ENCODE results near the gene PTPN3. TPM values are rescaled to one million over a fixed set of nuclear protein-coding genes. Genes with fewer than 3 reads are reported as not detected.

PTPN3 gene
- total and polyA plus RNA-seq, 2 donors (not counting 1 experiment from before 2014, with no cell fraction given) = not detected

GRCh38 chr9:109411798-109412352 lies 86.2 kb downstream of the PTPN3 start:
- ChIA-PET CTCF (interaction anchor here (0.6 to 3.9 kb wide), 9 partner anchors 8 to 165 kb away, joined by 3 to 24 read pairs (median 5); no protein-coding TSS in a partner anchor), POLR2A (no interaction called here)
- Histone ChIP-seq H3K79me2 (ENCODE audit: control insufficient read depth, insufficient read depth, low read length) (no peaks in the 10 kb centered on the region), H4K20me1 (ENCODE audit: control insufficient read depth, insufficient read depth, low read length, poor library complexity, severe bottlenecking) (no peaks in the 10 kb centered on the region), H3K4me2 (replicated peaks; ENCODE audit: low read depth, low read length, poor library complexity, severe bottlenecking) (peak overlapping the region; percentile 22), H3K9ac (ENCODE audit: low read length) (no peak overlapping the region), H3K4me3 (ENCODE audit: control extremely low read depth in 1 of 5, extremely low read depth in 1 of 5, insufficient read depth in 1 of 5, low read depth in 2 of 5, low read length in 4 of 5) (no peak overlapping the region), H3K36me3 (replicated peaks in 1 of 2; ENCODE audit: control extremely low read depth in 1 of 2, control insufficient read depth in 1 of 2, extremely low read depth in 1 of 2, insufficient read depth in 2 of 2, low read length in 1 of 2) (no peaks in the 10 kb centered on the region), H2AFZ (ENCODE audit: insufficient read depth, low read depth, low read length, poor library complexity, severe bottlenecking) (peak overlapping the region; percentile 5), H3K9me3 (ENCODE audit: control extremely low read depth in 1 of 3, control insufficient read depth in 2 of 3, insufficient read depth in 1 of 3, low read length in 2 of 3) (no peaks in the 10 kb centered on the region), H3K27ac (ENCODE audit: low read length in 2 of 2) (no peak overlapping the region), H3K27me3 (replicated peaks in 1 of 4; ENCODE audit: control extremely low read depth in 1 of 4, control insufficient read depth in 3 of 4, insufficient read depth in 4 of 4, low read length in 3 of 4) (no peaks in the 10 kb centered on the region), H3K4me1 (ENCODE audit: control insufficient read depth in 2 of 2, insufficient read depth in 2 of 2, low read length in 2 of 2) (peaks cover 9 to 30% of the 10 kb centered on the region in 2 donors)
- H3K9me3 Mint-ChIP-seq (ENCODE audit: insufficient read depth) = no peaks in the 10 kb centered on the region
- WGBS (ENCODE audit: insufficient coverage) = 66% methylated on average over 2 of the region's 5 CpGs
- ATAC-seq (ENCODE audit: low read depth) (peak; percentile 46), DNase-seq (peak; percentile 70)
- H3K27ac Mint-ChIP-seq = peak overlapping the region; percentile 70
- peaks cover 15% of the 10 kb centered on the region for H3K27me3 Mint-ChIP-seq
- H3K4me3 Mint-ChIP-seq = peak overlapping the region; percentile 68
- intact Hi-C loops (cut with micrococcal nuclease) = loop anchor here (1.0 to 10.0 kb wide), 6 partner anchors 13 to 397 kb away; partner anchors contain the start of genes CTNNAL1, EPB41L4B and TMEM245
- TF ChIP-seq EZH2 (IDR thresholded peaks at IDR 0.05; ENCODE audit: borderline replicate concordance, insufficient read depth, low read depth, low read length, poor library complexity, severe bottlenecking) = no peak
- TF ChIP-seq CTCF (IDR thresholded peaks at IDR 0.05) = peak; percentile 69
- H3K4me1 Mint-ChIP-seq = peaks cover 45% of the 10 kb centered on the region

- ChIA-PET POLR2A (no interaction called here), CTCF (interaction anchor here (0.6 to 3.9 kb wide), 10 partner anchors 9 to 164 kb away, joined by 3 to 24 read pairs (median 4); no protein-coding TSS in a partner anchor)
- Mint-ChIP-seq H3K27ac (peak overlapping the region; percentile 70), H3K9me3 (ENCODE audit: insufficient read depth) (no peaks in the 10 kb centered on the region), H3K4me1 (peaks cover 39% of the 10 kb centered on the region), H3K4me3 (peak overlapping the region; percentile 68), H3K27me3 (peaks cover 15% of the 10 kb centered on the region)
- no peaks in the 10 kb centered on the region for H3K79me2 ChIP-seq (ENCODE audit: control insufficient read depth, insufficient read depth, low read length)
- peak; percentile 20 for DNase-seq
- no peaks in the 10 kb centered on the region for H3K36me3 ChIP-seq (replicated peaks in 1 of 2; ENCODE audit: control extremely low read depth in 1 of 2, control insufficient read depth in 1 of 2, extremely low read depth in 1 of 2, insufficient read depth in 2 of 2, low read length in 1 of 2)
- H3K27ac ChIP-seq (ENCODE audit: low read length in 2 of 2) = no peak overlapping the region
- H3K27me3 ChIP-seq (replicated peaks in 1 of 4; ENCODE audit: control extremely low read depth in 1 of 4, control insufficient read depth in 3 of 4, insufficient read depth in 4 of 4, low read length in 3 of 4) = no peaks in the 10 kb centered on the region
- TF ChIP-seq EZH2 (IDR thresholded peaks at IDR 0.05; ENCODE audit: borderline replicate concordance, insufficient read depth, low read depth, low read length, poor library complexity, severe bottlenecking) (no peak), CTCF (IDR thresholded peaks at IDR 0.05) (no peak)
- intact Hi-C loops (cut with micrococcal nuclease) = loop anchor here (1.0 to 10.0 kb wide), 4 partner anchors 12 to 396 kb away; partner anchors contain the start of genes CTNNAL1, EPB41L4B and TMEM245
- no peaks in the 10 kb centered on the region for H3K9me3 ChIP-seq (ENCODE audit: control extremely low read depth in 1 of 3, control insufficient read depth in 2 of 3, insufficient read depth in 1 of 3, low read length in 2 of 3)
- peak; percentile 39 for ATAC-seq (ENCODE audit: low read depth)
- H3K4me3 ChIP-seq (ENCODE audit: control extremely low read depth in 1 of 5, extremely low read depth in 1 of 5, insufficient read depth in 1 of 5, low read depth in 2 of 5, low read length in 4 of 5) = no peak overlapping the region
- H3K4me1 ChIP-seq (ENCODE audit: control insufficient read depth in 2 of 2, insufficient read depth in 2 of 2, low read length in 2 of 2) = peaks cover 6 to 23% of the 10 kb centered on the region in 2 donors
- H2AFZ ChIP-seq (ENCODE audit: insufficient read depth, low read depth, low read length, poor library complexity, severe bottlenecking) = peak overlapping the region; percentile 5
- H3K4me2 ChIP-seq (replicated peaks; ENCODE audit: low read depth, low read length, poor library complexity, severe bottlenecking) = peak overlapping the region; percentile 22
- WGBS (ENCODE audit: insufficient coverage) = 80% methylated on average over 4 of the region's 10 CpGs
- H3K9ac ChIP-seq (ENCODE audit: low read length) = no peak overlapping the region
- H4K20me1 ChIP-seq (ENCODE audit: control insufficient read depth, insufficient read depth, low read length, poor library complexity, severe bottlenecking) = no peaks in the 10 kb centered on the region
Measured at GRCh38 chr9:109411069-109411761, 86.9 kb downstream of the PTPN3 start.

Measured in B cell (primary cell).